ENCODE results near the gene MTHFD1L. TPM values are rescaled to one million over a fixed set of nuclear protein-coding genes. Genes with fewer than 3 reads are reported as not detected.

The MTHFD1L gene
- total and polyA plus RNA-seq, 2 experiments from 2014 or later: 18.2 to 37.9 TPM

- H3K27me3 ChIP-seq: no peaks in the 10 kb centered on the region
- no peak for TF ChIP-seq CTCF (IDR thresholded peaks at IDR 0.05; ENCODE audit: low read depth, low read length)
- H3K4me1 ChIP-seq (ENCODE audit: low read depth): peaks cover 5% of the 10 kb centered on the region
- H3K36me3 ChIP-seq: no peaks in the 10 kb centered on the region
- H3K27ac ChIP-seq: peak overlapping the region; percentile 81
- H3K9me3 ChIP-seq (ENCODE audit: low read depth): no peaks in the 10 kb centered on the region
- DNase-seq (ENCODE audit: low read depth in 1 of 2, low spot score in 1 of 2): peak in 1 of 2 donors; percentile 30
- H3K4me3 ChIP-seq: peak overlapping the region; percentile 73
These were observed 1.5 kb downstream of the MTHFD1L start for GRCh38 chr6:150866991-150867501.

GRCh38 chr6:150868759-150869158 lies 3.3 kb downstream of the MTHFD1L start:
- DNase-seq (ENCODE audit: low read depth in 1 of 2, low spot score in 1 of 2): no peak
- no peaks in the 10 kb centered on the region for H3K9me3 ChIP-seq (ENCODE audit: low read depth)
- no peaks in the 10 kb centered on the region for H3K36me3 ChIP-seq
- no peak overlapping the region for H3K4me3 ChIP-seq
- no peak overlapping the region for H3K27ac ChIP-seq
- H3K4me1 ChIP-seq (ENCODE audit: low read depth): peaks cover 3% of the 10 kb centered on the region
- no peak for TF ChIP-seq CTCF (IDR thresholded peaks at IDR 0.05; ENCODE audit: low read depth, low read length)
- H3K27me3 ChIP-seq: no peaks in the 10 kb centered on the region

- Histone ChIP-seq H3K9me3 (ENCODE audit: low read depth) (no peaks in the 10 kb centered on the region), H3K4me3 (no peak overlapping the region), H3K27me3 (no peaks in the 10 kb centered on the region), H3K36me3 (no peaks in the 10 kb centered on the region), H3K27ac (no peak overlapping the region), H3K4me1 (ENCODE audit: low read depth) (no peaks in the 10 kb centered on the region)
- no peak for TF ChIP-seq CTCF (IDR thresholded peaks at IDR 0.05; ENCODE audit: low read depth, low read length)
- no peak for DNase-seq (ENCODE audit: low read depth in 1 of 2, low spot score in 1 of 2)
These were observed 8.7 kb downstream of the MTHFD1L start for GRCh38 chr6:150874179-150874578.

GRCh38 chr6:150875841-150876240 lies 10.3 kb downstream of the MTHFD1L start:
- no peak for TF ChIP-seq CTCF (IDR thresholded peaks at IDR 0.05; ENCODE audit: low read depth, low read length)
- no peaks in the 10 kb centered on the region for H3K4me1 ChIP-seq (ENCODE audit: low read depth)
- H3K27ac ChIP-seq: peak overlapping the region; percentile 66
- no peak overlapping the region for H3K4me3 ChIP-seq
- no peaks in the 10 kb centered on the region for H3K36me3 ChIP-seq
- no peaks in the 10 kb centered on the region for H3K9me3 ChIP-seq (ENCODE audit: low read depth)
- no peak for DNase-seq (ENCODE audit: low read depth in 1 of 2, low spot score in 1 of 2)
- no peaks in the 10 kb centered on the region for H3K27me3 ChIP-seq

GRCh38 chr6:150876598-150876997 lies 11.1 kb downstream of the MTHFD1L start:
- no peaks in the 10 kb centered on the region for H3K36me3 ChIP-seq
- TF ChIP-seq CTCF (IDR thresholded peaks at IDR 0.05; ENCODE audit: low read depth, low read length): no peak
- no peaks in the 10 kb centered on the region for H3K9me3 ChIP-seq (ENCODE audit: low read depth)
- H3K27me3 ChIP-seq: no peaks in the 10 kb centered on the region
- H3K27ac ChIP-seq: peak overlapping the region; percentile 26
- no peak overlapping the region for H3K4me3 ChIP-seq
- peaks cover 3% of the 10 kb centered on the region for H3K4me1 ChIP-seq (ENCODE audit: low read depth)
- DNase-seq (ENCODE audit: low read depth in 1 of 2, low spot score in 1 of 2): peak in 1 of 2 donors; percentile 27

Measured in cardiac muscle cell (in vitro differentiated cells and primary cell).